H1 (cell line): ENCODE results near the gene S100A10. TPM values are rescaled to one million over a fixed set of nuclear protein-coding genes. Genes with fewer than 3 reads are reported as not detected.

Experiments used
- CTCF ChIA-PET: fragments of 300-600 bp; sonication (Branson Sonifier 250); formaldehyde crosslinking; loops from one replicate; lab custom pipeline; 2021; ENCODE audit not compliant: partially characterized antibody; lab: Charles Lee
- POLR2A ChIA-PET: fragments of 300-600 bp; sonication (Branson Sonifier 250); formaldehyde crosslinking; loops from one replicate; lab custom pipeline; 2021; ENCODE audit warnings: inconsistent platforms; ENCODE audit not compliant: partially characterized antibody; lab: Charles Lee
- DNase-seq, 2 experiments: peaks; one replicate each; pipeline versions ENCODE4 v3.0.0 to v3.0.0-alpha.2; 2010 to 2022; ENCODE audit warnings: low spot score in 2 of 2, low read depth in 1 of 2, mixed read lengths in 1 of 2
- FAIRE-seq: peaks from 2 replicates; lab custom pipeline; 2011; peaks lifted over from hg19 to GRCh38; lab: Jason Lieb, UNC
- H2AFZ ChIP-seq: 2 replicates; pipeline ENCODE4 v1.8.1; 2012; ENCODE audit warnings: low read length, inconsistent platforms
- H2AK5ac ChIP-seq: 2 replicates; pipeline ENCODE4 v1.6.1; 2013; ENCODE audit warnings: low read depth, low read length
- H2BK120ac ChIP-seq: replicated peaks from 2 replicates; pipeline ENCODE3; 2013; ENCODE audit warnings: low read depth, low read length, inconsistent platforms
- H2BK12ac ChIP-seq: 2 replicates; pipeline ENCODE4 v1.6.1; 2013; ENCODE audit warnings: low read depth, low read length
- H2BK15ac ChIP-seq: 2 replicates; pipeline ENCODE4 v1.6.1; 2013; ENCODE audit warnings: low read length
- H2BK20ac ChIP-seq: 2 replicates; pipeline ENCODE4 v1.6.1; 2013; ENCODE audit warnings: low read length
- H2BK5ac ChIP-seq: 2 replicates; pipeline ENCODE4 v1.6.1; 2013; ENCODE audit warnings: low read depth, low read length
- H3K14ac ChIP-seq: 2 replicates; pipeline ENCODE4 v1.6.1; 2013; ENCODE audit warnings: inconsistent platforms; ENCODE audit not compliant: insufficient read length
- H3K18ac ChIP-seq: 2 replicates; pipeline ENCODE4 v1.6.1; 2013; ENCODE audit warnings: low read length; ENCODE audit errors: extremely low read depth
- H3K23ac ChIP-seq: 2 replicates; pipeline ENCODE4 v1.6.1; 2013; ENCODE audit warnings: inconsistent platforms; ENCODE audit not compliant: insufficient read length
- H3K23me2 ChIP-seq: 2 replicates; pipeline ENCODE4 v1.6.1; 2013; ENCODE audit warnings: low read depth, low read length
- H3K27ac ChIP-seq: 2 replicates; pipeline ENCODE4 v1.6.1; 2011; ENCODE audit warnings: low read depth, low read length, inconsistent platforms
- H3K27me3 ChIP-seq, 4 experiments: replicated peaks in 1 of 4; 1 replicate in 1 of 4; 2 replicates in 3 of 4; pipeline versions ENCODE4 v1.6.1 to v1.8.1; 2011 to 2013; ENCODE audit warnings: low read length in 3 of 4, mild to moderate bottlenecking in 3 of 4, inconsistent platforms in 2 of 4, mixed read lengths in 2 of 4, moderate library complexity in 1 of 4; ENCODE audit not compliant: control insufficient read depth in 3 of 4, insufficient read depth in 3 of 4; ENCODE audit errors: extremely low read depth in 1 of 4
- H3K36me3 ChIP-seq, 4 experiments: 2 replicates each; pipeline versions ENCODE4 v1.6.1 to v1.8.1; 2011 to 2013; ENCODE audit warnings: mild to moderate bottlenecking in 4 of 4, low read length in 3 of 4, moderate library complexity in 2 of 4, control low read depth in 1 of 4, inconsistent platforms in 1 of 4; ENCODE audit not compliant: insufficient read depth in 4 of 4, control insufficient read depth in 2 of 4
- H3K4ac ChIP-seq: replicated peaks from 2 replicates; pipeline ENCODE3; 2013; ENCODE audit warnings: low read length, low read depth, mixed read lengths, inconsistent platforms; ENCODE audit not compliant: insufficient read length
- H3K4me1 ChIP-seq, 4 experiments: replicated peaks in 1 of 4; 1 replicate in 1 of 4; 2 replicates in 3 of 4; pipeline versions ENCODE4 v1.6.1 to v1.8.1; 2011 to 2013; ENCODE audit warnings: low read length in 3 of 4, inconsistent platforms in 2 of 4, mixed read lengths in 1 of 4; ENCODE audit not compliant: insufficient read depth in 4 of 4, control insufficient read depth in 3 of 4
- H3K4me2 ChIP-seq, 2 experiments: 2 replicates each; pipeline versions ENCODE4 v1.6.1 to v1.8.1; 2011 to 2013; ENCODE audit warnings: low read depth in 2 of 2, low read length in 2 of 2, control low read depth in 1 of 2, inconsistent platforms in 1 of 2, mild to moderate bottlenecking in 1 of 2; ENCODE audit not compliant: insufficient read depth in 1 of 2
- H3K4me3 ChIP-seq, 4 experiments: fragments of 200-600, 300-600 bp in 1 of 4; sonication (generic), shearing (Covaris generic), sonication (Bioruptor Twin) in 1 of 4; 2 replicates each; pipeline versions ENCODE4 v1.5.1 to v1.8.1; 2011 to 2016; ENCODE audit warnings: low read length in 4 of 4, low read depth in 3 of 4, control low read depth in 2 of 4, inconsistent platforms in 2 of 4, mild to moderate bottlenecking in 2 of 4, mixed read lengths in 1 of 4, moderate library complexity in 1 of 4; ENCODE audit not compliant: insufficient read depth in 2 of 4; ENCODE audit errors: extremely low read depth in 1 of 4
- H3K56ac ChIP-seq: replicated peaks from 2 replicates; pipeline ENCODE3; 2013; ENCODE audit warnings: low read depth, mild to moderate bottlenecking, mixed read lengths, low read length, inconsistent platforms; ENCODE audit not compliant: insufficient read length
- H3K79me1 ChIP-seq: 2 replicates; pipeline ENCODE4 v1.6.1; 2013; ENCODE audit warnings: low read depth, low read length, control low read depth
- H3K79me2 ChIP-seq, 2 experiments: 2 replicates each; pipeline versions ENCODE4 v1.6.1 to v1.8.1; 2012 to 2013; ENCODE audit warnings: low read length in 2 of 2, mild to moderate bottlenecking in 2 of 2, inconsistent platforms in 1 of 2; ENCODE audit not compliant: insufficient read depth in 2 of 2, control insufficient read depth in 1 of 2
- H3K9ac ChIP-seq, 4 experiments: replicated peaks in 1 of 4; 1 replicate in 1 of 4; 2 replicates in 3 of 4; pipeline versions ENCODE4 v1.6.1 to v1.8.1; 2011 to 2013; ENCODE audit warnings: low read depth in 3 of 4, low read length in 3 of 4, control low read depth in 2 of 4, mild to moderate bottlenecking in 2 of 4, moderate library complexity in 2 of 4, inconsistent platforms in 1 of 4; ENCODE audit errors: extremely low read depth in 1 of 4
- H3K9me3 ChIP-seq, 2 experiments: 2 replicates each; pipeline versions ENCODE4 v1.6.1 to v1.8.1; 2012 to 2013; ENCODE audit warnings: mild to moderate bottlenecking in 2 of 2, moderate library complexity in 2 of 2, control low read depth in 1 of 2, inconsistent platforms in 1 of 2, low read depth in 1 of 2, low read length in 1 of 2, mixed read lengths in 1 of 2; ENCODE audit not compliant: insufficient read depth in 2 of 2
- H4K20me1 ChIP-seq, 2 experiments: replicated peaks in 1 of 2; 2 replicates each; pipeline versions ENCODE3 to v1.8.1; 2011 to 2013; ENCODE audit warnings: inconsistent platforms in 2 of 2, low read length in 2 of 2, mild to moderate bottlenecking in 1 of 2; ENCODE audit not compliant: insufficient read depth in 2 of 2, control insufficient read depth in 1 of 2
- H4K5ac ChIP-seq: 2 replicates; pipeline ENCODE4 v1.6.1; 2013; ENCODE audit warnings: low read length, low read depth, mixed read lengths, inconsistent platforms; ENCODE audit not compliant: insufficient read length
- H4K8ac ChIP-seq: 2 replicates; pipeline ENCODE4 v1.8.0; 2013; ENCODE audit warnings: mild to moderate bottlenecking, moderate library complexity, low read length, inconsistent platforms; ENCODE audit not compliant: insufficient read depth; ENCODE audit errors: extremely low read depth
- H4K91ac ChIP-seq: replicated peaks from 2 replicates; pipeline ENCODE3; 2013; ENCODE audit warnings: low read length, mixed read lengths, inconsistent platforms; ENCODE audit not compliant: insufficient read length
- ATF2 ChIP-seq: IDR thresholded peaks from 2 replicates; pipeline ENCODE4 v1.6.1; 2012; ENCODE audit warnings: low read length, inconsistent platforms
- CBX8 ChIP-seq: fragments of 300-800, 300-1000 bp; sonication (generic); IDR thresholded peaks from 2 replicates; pipeline ENCODE4 v1.7.1; 2016; ENCODE audit warnings: low read depth, low read length, borderline replicate concordance
- CHD2 ChIP-seq: IDR thresholded peaks from 2 replicates; pipeline ENCODE4 v1.6.1; 2012; ENCODE audit warnings: low read length, improper control_type of control experiment
- EZH2 ChIP-seq: fragments of 200-600 bp; sonication (generic); IDR thresholded peaks from 2 replicates; pipeline ENCODE4 v1.7.1; 2012; ENCODE audit warnings: low read depth, mild to moderate bottlenecking, moderate library complexity, low read length, inconsistent platforms; ENCODE audit not compliant: severe bottlenecking
- RNF2 ChIP-seq: fragments of 200-900, 300-1000 bp; sonication (generic); IDR thresholded peaks from 2 replicates; pipeline ENCODE4 v1.7.1; 2016; ENCODE audit warnings: borderline replicate concordance, low read depth, mild to moderate bottlenecking, antibody characterized with exemption, low read length; ENCODE audit not compliant: poor library complexity, severe bottlenecking; ENCODE audit errors: missing control alignments
- SIRT6 ChIP-seq: IDR thresholded peaks from one replicate; pipeline ENCODE4 v1.7.1; 2012; ENCODE audit warnings: low read length, inconsistent platforms
- SP2 ChIP-seq: IDR thresholded peaks from 2 replicates; pipeline ENCODE4 v1.6.1; 2012; ENCODE audit warnings: mild to moderate bottlenecking, low read length, inconsistent platforms
- YY1 ChIP-seq: IDR thresholded peaks from 2 replicates; pipeline ENCODE4 v1.6.1; 2011; ENCODE audit warnings: low read depth, mild to moderate bottlenecking, low read length
- WGBS, 2 experiments: shearing (Covaris generic) in 1 of 2; methylation state at CpG; one replicate each; pipeline versions ENCODE4 v1.1.6 to v1.1.7; 2013 to 2015; ENCODE audit warnings: low lambda C conversion rate in 2 of 2, mixed read lengths in 2 of 2, inconsistent platforms in 1 of 2, low coverage in 1 of 2, missing lambda C conversion rate in 1 of 2; ENCODE audit not compliant: insufficient replicate concordance in 2 of 2, insufficient coverage in 1 of 2, insufficient read length in 1 of 2; ENCODE audit errors: extremely low coverage in 1 of 2, missing lambda C conversion rate in 1 of 2; 5-methylcytosine and 5-hydroxymethylcytosine counted together
- polyA plus RNA-seq, 7 experiments: library from polyadenylated mRNA; depleted of rRNA in 3 of 7; stranded (reverse) in 5 of 7; unstranded in 2 of 7; fragments of >200 nt in 5 of 7; fragments of 200-250 nt in 2 of 7; gene quantifications; 1 replicate in 5 of 7; 2 replicates in 1 of 7; 4 replicates in 1 of 7; pipeline versions ENCODE4 v1.2.1 to v1.2.3, GENCODE V29; 2011 to 2013; ENCODE audit warnings: missing spikeins in 2 of 7, mixed read lengths in 2 of 7
- total RNA-seq: library from RNA; stranded (reverse); fragmentation: NEBNext Ultra II Directional; extraction: Animal tissue kit (Norgen Biotek cat#: 25700); gene quantifications from 2 replicates; pipeline ENCODE4 v1.2.1, GENCODE V29; 2021
- TF ChIP-seq, protein P1 (sequence below): IDR thresholded peaks from 2 replicates; pipeline ENCODE4 v1.6.1; 2011; ENCODE audit warnings: low read length, improper control_type of control experiment

S100A10 gene
- total and polyA plus RNA-seq, 2 of the 8 experiments (the other 6 are each of a cell fraction or from before 2014, with no cell fraction given) = 23.9 to 231 TPM

GRCh38 chr1:152000964-152001630, 7.4 kb upstream of the S100A10 start:
- 79% methylated on average over 4 of the region's 4 CpGs; no CpG with 5 or more reads in 1 of the 2 experiments for WGBS, 2 experiments
- ChIA-PET POLR2A (interaction anchor here (0.6 to 1.9 kb wide), 8 partner anchors 18 to 92 kb away, joined by 3 to 7 read pairs (median 3); partner anchors contain the start of gene THEM4), CTCF (interaction anchor here (0.7 to 31.0 kb wide), 42 partner anchors 9 to 1238 kb away, joined by 3 to 553 read pairs (median 4); partner anchors contain the start of genes C2CD4D, S100A11 and THEM4)
- H4K8ac ChIP-seq = no peak overlapping the region
- no peaks in the 10 kb centered on the region for H3K79me1 ChIP-seq
- no peak overlapping the region; a peak in 1 of 4 replicates for H3K4me2 ChIP-seq
- no peak overlapping the region for H3K4ac ChIP-seq
- no peak overlapping the region for H3K18ac ChIP-seq
- no peak overlapping the region for H3K14ac ChIP-seq
- H3K23me2 ChIP-seq = no peaks in the 10 kb centered on the region
- FAIRE-seq = no peak
- H2AK5ac ChIP-seq = 0 out of 2 replicates have a peak overlapping the region, but pooled peaks have one; percentile 39
- H3K27me3 ChIP-seq = no peaks in the 10 kb centered on the region
- H2AFZ ChIP-seq = peak overlapping the region; percentile 8; the same call in 1 of the 2 replicates
- no peaks in the 10 kb centered on the region for H3K79me2 ChIP-seq
- peak overlapping the region; percentile 28; the same call in 1 of the 2 replicates for H2BK20ac ChIP-seq
- H4K91ac ChIP-seq = no peak overlapping the region
- no peak overlapping the region for H4K5ac ChIP-seq
- no peak overlapping the region for H3K9ac ChIP-seq
- no peaks in the 10 kb centered on the region for H3K9me3 ChIP-seq
- no peak overlapping the region for H2BK120ac ChIP-seq
- no peak overlapping the region for H2BK15ac ChIP-seq
- DNase-seq = no peak
- no peak overlapping the region for H3K27ac ChIP-seq
- H2BK12ac ChIP-seq = peak overlapping the region; percentile 1; the same call in 1 of the 2 replicates
- H2BK5ac ChIP-seq = no peak overlapping the region
- H3K56ac ChIP-seq = no peak overlapping the region
- no peak overlapping the region for H3K23ac ChIP-seq
- H4K20me1 ChIP-seq = no peaks in the 10 kb centered on the region
- H3K36me3 ChIP-seq = no peaks in the 10 kb centered on the region
- H3K4me3 ChIP-seq = no peak overlapping the region
- H3K4me1 ChIP-seq = peaks cover 0 to 4% (median 0%) of the 10 kb centered on the region in 4 experiments; a peak in 1 of 7 replicates
- no peak for TF ChIP-seq SP2
- TF ChIP-seq CHD2 = no peak
- no peak for TF ChIP-seq ATF2
- no peak for TF ChIP-seq EZH2
- no peak for TF ChIP-seq YY1
- TF ChIP-seq, protein P1, sequence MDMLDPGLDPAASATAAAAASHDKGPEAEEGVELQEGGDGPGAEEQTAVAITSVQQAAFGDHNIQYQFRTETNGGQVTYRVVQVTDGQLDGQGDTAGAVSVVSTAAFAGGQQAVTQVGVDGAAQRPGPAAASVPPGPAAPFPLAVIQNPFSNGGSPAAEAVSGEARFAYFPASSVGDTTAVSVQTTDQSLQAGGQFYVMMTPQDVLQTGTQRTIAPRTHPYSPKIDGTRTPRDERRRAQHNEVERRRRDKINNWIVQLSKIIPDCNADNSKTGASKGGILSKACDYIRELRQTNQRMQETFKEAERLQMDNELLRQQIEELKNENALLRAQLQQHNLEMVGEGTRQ = no peak
- TF ChIP-seq SIRT6 = no peak
- TF ChIP-seq RNF2 = no peak
- TF ChIP-seq CBX8 = no peak
